ENCODE data around the gene LLGL2. TPM values are rescaled to one million over a fixed set of nuclear protein-coding genes. Genes with fewer than 3 reads are reported as not detected.

LLGL2 gene
- polyA plus RNA-seq, 1 donor (not counting 4 experiments of a cell fraction or from before 2014, with no cell fraction given), result 13.8 TPM

GRCh38 chr17:75523647-75524046 is 1.9 kb upstream of the LLGL2 start:
- dilution Hi-C loops (cut with MboI; ENCODE audit: extremely low pct_ligation_motif_present, low sequenced_read_pairs), result no loop called here

DNA sequence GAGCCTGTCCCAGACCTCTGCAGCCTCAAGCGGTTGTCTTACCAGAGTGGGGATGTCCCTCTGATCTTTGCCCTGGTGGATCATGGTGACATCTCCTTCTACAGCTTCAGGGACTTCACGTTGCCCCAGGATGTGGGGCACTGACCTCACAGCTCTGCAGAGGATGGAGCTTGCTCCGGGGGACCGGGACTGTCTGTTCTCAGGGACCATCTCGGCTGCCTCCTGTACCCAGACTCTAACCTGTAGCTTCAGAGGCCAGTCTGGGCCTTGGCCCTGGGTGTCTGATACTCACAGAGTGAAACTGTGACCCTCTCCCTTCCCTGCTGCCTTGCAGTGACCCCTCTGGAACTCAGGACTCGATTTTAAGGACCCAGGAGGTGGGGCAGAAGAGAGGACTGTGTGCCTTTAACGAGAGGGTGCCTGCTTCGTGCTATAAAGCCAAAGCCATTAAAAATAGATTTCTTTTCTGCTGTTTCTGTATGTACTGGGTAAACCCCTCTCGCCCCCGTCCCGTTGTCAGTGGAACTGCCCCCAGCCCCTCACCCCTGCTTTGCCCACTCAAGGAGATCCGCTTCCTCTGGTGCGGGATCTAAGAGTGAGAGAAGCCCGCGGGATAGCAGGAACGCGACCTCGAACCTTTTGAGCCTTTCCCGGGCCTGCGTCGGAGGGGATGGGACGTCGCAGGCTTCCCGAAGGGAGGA is 1.1 kb upstream of the LLGL2 start:
- H2AFZ ChIP-seq (ENCODE audit: control insufficient read depth, low read length), result peak overlapping the region; percentile 51
- no peak for TF ChIP-seq EZH2 (IDR thresholded peaks at IDR 0.05; ENCODE audit: low read length)
- H4K20me1 ChIP-seq (ENCODE audit: control insufficient read depth, extremely low read depth, insufficient read depth, low read length), result no peaks in the 10 kb centered on the region
- H3K9me1 ChIP-seq (ENCODE audit: control insufficient read depth, extremely low read depth, insufficient read depth, low read length), result no peaks in the 10 kb centered on the region
- dilution Hi-C loops (cut with MboI; ENCODE audit: extremely low pct_ligation_motif_present, low sequenced_read_pairs), result no loop called here
- DNase-seq (ENCODE audit: low read depth, low spot score) (no peak), FAIRE-seq (no peak)
- peak overlapping the region; percentile 69 for H3K4me2 ChIP-seq (ENCODE audit: control insufficient read depth, extremely low read depth, insufficient read depth, low read depth, low read length)
- no peak overlapping the region for H3K27ac ChIP-seq (ENCODE audit: control insufficient read depth, insufficient read depth, low read length)
- no peaks in the 10 kb centered on the region for H3K9me3 ChIP-seq (ENCODE audit: control insufficient read depth, low read depth, low read length)
- H3K36me3 ChIP-seq (ENCODE audit: control insufficient read depth in 2 of 2, extremely low read depth in 1 of 2, insufficient read depth in 2 of 2, low read length in 2 of 2), result peaks cover 10 to 14% of the 10 kb centered on the region in 2 experiments
- H3K79me2 ChIP-seq (ENCODE audit: control insufficient read depth, insufficient read depth, low read length), result no peaks in the 10 kb centered on the region
- peak overlapping the region; percentile 63 to 92 (median 65) for H3K4me3 ChIP-seq (ENCODE audit: control insufficient read depth in 2 of 3, extremely low read depth in 1 of 3, insufficient read depth in 2 of 3, low read depth in 1 of 3, low read length in 3 of 3)
- peak overlapping the region; percentile 62 for H3K9ac ChIP-seq (ENCODE audit: control insufficient read depth, extremely low read depth, insufficient read depth, low read length)
- H3K27me3 ChIP-seq (ENCODE audit: control insufficient read depth, extremely low read depth, insufficient read depth, low read length), result no peaks in the 10 kb centered on the region
- peaks cover 6% of the 10 kb centered on the region for H3K4me1 ChIP-seq (ENCODE audit: control insufficient read depth, extremely low read depth, insufficient read depth, low read length)

More at GRCh38 chr17:75523647-75524046, 1.9 kb upstream of the LLGL2 start:
- H3K4me3 ChIP-seq (ENCODE audit: control insufficient read depth in 2 of 3, extremely low read depth in 1 of 3, insufficient read depth in 2 of 3, low read depth in 1 of 3, low read length in 3 of 3), result no peak overlapping the region
- no peaks in the 10 kb centered on the region for H4K20me1 ChIP-seq (ENCODE audit: control insufficient read depth, extremely low read depth, insufficient read depth, low read length)
- H3K9me1 ChIP-seq (ENCODE audit: control insufficient read depth, extremely low read depth, insufficient read depth, low read length), result no peaks in the 10 kb centered on the region
- peaks cover 6% of the 10 kb centered on the region for H3K4me1 ChIP-seq (ENCODE audit: control insufficient read depth, extremely low read depth, insufficient read depth, low read length)
- peaks cover 10 to 14% of the 10 kb centered on the region in 2 experiments for H3K36me3 ChIP-seq (ENCODE audit: control insufficient read depth in 2 of 2, extremely low read depth in 1 of 2, insufficient read depth in 2 of 2, low read length in 2 of 2)
- H3K79me2 ChIP-seq (ENCODE audit: control insufficient read depth, insufficient read depth, low read length), result no peaks in the 10 kb centered on the region
- no peak for TF ChIP-seq EZH2 (IDR thresholded peaks at IDR 0.05; ENCODE audit: low read length)
- no peak for TF ChIP-seq CTCF (optimal IDR thresholded peaks at IDR 0.05 in 1 of 3, IDR thresholded peaks at IDR 0.05 in 1 of 3, conservative IDR thresholded peaks at IDR 0.05 in 1 of 3; ENCODE audit: extremely low read depth in 1 of 3, insufficient read depth in 2 of 3, low read length in 3 of 3)
- no peak overlapping the region for H2AFZ ChIP-seq (ENCODE audit: control insufficient read depth, low read length)
- DNase-seq (ENCODE audit: low read depth, low spot score), result no peak
- no peak overlapping the region for H3K9ac ChIP-seq (ENCODE audit: control insufficient read depth, extremely low read depth, insufficient read depth, low read length)
- no peaks in the 10 kb centered on the region for H3K27me3 ChIP-seq (ENCODE audit: control insufficient read depth, extremely low read depth, insufficient read depth, low read length)
- H3K27ac ChIP-seq (ENCODE audit: control insufficient read depth, insufficient read depth, low read length), result no peak overlapping the region
- no peaks in the 10 kb centered on the region for H3K9me3 ChIP-seq (ENCODE audit: control insufficient read depth, low read depth, low read length)
- no peak overlapping the region for H3K4me2 ChIP-seq (ENCODE audit: control insufficient read depth, extremely low read depth, insufficient read depth, low read depth, low read length)
- FAIRE-seq, result no peak

All from keratinocyte (primary cell).